WTC11 (cell line): ENCODE results near the gene METTL22. TPM values are rescaled to one million over a fixed set of nuclear protein-coding genes. Genes with fewer than 3 reads are reported as not detected.

Experiments
- ATAC-seq: fragments of 200-7000 bp; cut with Tn5 transposase; 2 replicates; pipeline ENCODE4 v1.10.0; 2021; ENCODE audit warnings: mild to moderate bottlenecking, moderate library complexity
- CTCF ChIA-PET: fragments of 300-600 bp; sonication (Branson Sonifier 250); formaldehyde crosslinking; loops from one replicate; lab custom pipeline; 2021; ENCODE audit warnings: antibody characterized with exemption; lab: Charles Lee
- POLR2A ChIA-PET: fragments of 350-600 bp; sonication (Branson Sonifier 250); formaldehyde crosslinking; loops from one replicate; lab custom pipeline; 2021; ENCODE audit warnings: antibody characterized with exemption; lab: Charles Lee
- DNase-seq: peaks from one replicate; pipeline ENCODE4 v3.0.0; 2021; ENCODE audit warnings: low spot score
- H3K27ac Mint-ChIP-seq: 2 replicates; pipeline ENCODE4 v1.8.0; 2021; ENCODE audit warnings: mixed read lengths
- H3K27me3 Mint-ChIP-seq: 2 replicates; pipeline ENCODE4 v1.8.0; 2021; ENCODE audit warnings: low read depth, mild to moderate bottlenecking, moderate library complexity, mixed read lengths
- H3K36me3 Mint-ChIP-seq: 2 replicates; pipeline ENCODE4 v1.8.0; 2021; ENCODE audit warnings: mixed read lengths
- H3K4me1 Mint-ChIP-seq: 2 replicates; pipeline ENCODE4 v1.8.0; 2022; ENCODE audit warnings: mixed read lengths
- H3K4me3 Mint-ChIP-seq: 2 replicates; pipeline ENCODE4 v1.8.0; 2021; ENCODE audit warnings: mild to moderate bottlenecking, moderate library complexity, mixed read lengths
- H3K9me3 Mint-ChIP-seq: 2 replicates; pipeline ENCODE4 v1.8.0; 2021; ENCODE audit warnings: mixed read lengths
- AFF4 ChIP-seq: sonication (generic); formaldehyde crosslinking; IDR thresholded peaks from 2 replicates; pipeline ENCODE4 v1.8.1; 2023; ENCODE audit warnings: mild to moderate bottlenecking, missing genetic modification reagents, borderline replicate concordance
- CDX4 ChIP-seq: fragments of 250-450 bp; sonication (Bioruptor Pico); IDR thresholded peaks from 2 replicates; pipeline ENCODE4 v1.9.0; 2021; ENCODE audit warnings: moderate library complexity, mild to moderate bottlenecking, inconsistent platforms, borderline replicate concordance
- E2F1 ChIP-seq: sonication (generic); formaldehyde crosslinking; IDR thresholded peaks from 2 replicates; pipeline ENCODE4 v1.8.0; 2022; ENCODE audit warnings: mild to moderate bottlenecking, missing genetic modification reagents
- E2F5 ChIP-seq: sonication (generic); formaldehyde crosslinking; IDR thresholded peaks from 2 replicates; pipeline ENCODE4 v1.8.1; 2022; ENCODE audit warnings: mild to moderate bottlenecking, moderate library complexity, missing genetic modification reagents
- ESRRA ChIP-seq: sonication (generic); formaldehyde crosslinking; IDR thresholded peaks from 2 replicates; pipeline ENCODE4 v1.8.1; 2022; ENCODE audit warnings: mild to moderate bottlenecking, missing genetic modification reagents, borderline replicate concordance
- FOXJ3 ChIP-seq: sonication (generic); formaldehyde crosslinking; IDR thresholded peaks from 2 replicates; pipeline ENCODE4 v1.9.0; 2021; ENCODE audit warnings: missing genetic modification reagents, mild to moderate bottlenecking, borderline replicate concordance
- FOXK1 ChIP-seq: sonication (generic); formaldehyde crosslinking; IDR thresholded peaks from 2 replicates; pipeline ENCODE4 v1.8.0; 2022; ENCODE audit warnings: mild to moderate bottlenecking, moderate library complexity, missing genetic modification reagents
- FOXP4 ChIP-seq: sonication (generic); formaldehyde crosslinking; IDR thresholded peaks from 2 replicates; pipeline ENCODE4 v1.8.0; 2022; ENCODE audit warnings: mild to moderate bottlenecking, missing genetic modification reagents
- GTF2I ChIP-seq: fragments of 250-450 bp; sonication (Bioruptor Pico); conservative IDR thresholded peaks from 2 replicates; pipeline ENCODE4 v1.4.0; 2021; ENCODE audit warnings: mild to moderate bottlenecking
- JUN ChIP-seq: sonication (generic); formaldehyde crosslinking; IDR thresholded peaks from 2 replicates; pipeline ENCODE4 v1.8.0; 2023; ENCODE audit warnings: mild to moderate bottlenecking, missing genetic modification reagents
- MAX ChIP-seq: sonication (generic); formaldehyde crosslinking; IDR thresholded peaks from 2 replicates; pipeline ENCODE4 v1.8.0; 2022; ENCODE audit warnings: mild to moderate bottlenecking, missing genetic modification reagents
- MXD4 ChIP-seq: fragments of 250-450 bp; sonication (Bioruptor Pico); IDR thresholded peaks from 2 replicates; pipeline ENCODE4 v1.8.0; 2021; ENCODE audit warnings: mild to moderate bottlenecking, moderate library complexity, borderline replicate concordance
- TEAD4 ChIP-seq: sonication (generic); formaldehyde crosslinking; IDR thresholded peaks from 2 replicates; pipeline ENCODE4 v1.8.0; 2022; ENCODE audit warnings: mild to moderate bottlenecking, missing genetic modification reagents
- ZNF121 ChIP-seq: sonication (generic); formaldehyde crosslinking; IDR thresholded peaks from 2 replicates; pipeline ENCODE4 v1.8.0; 2023; ENCODE audit warnings: missing genetic modification reagents
- ZNF281 ChIP-seq: sonication (generic); formaldehyde crosslinking; IDR thresholded peaks from 2 replicates; pipeline ENCODE4 v1.8.0; 2023; ENCODE audit warnings: mild to moderate bottlenecking, missing genetic modification reagents
- ZNF425 ChIP-seq: fragments of 250-450 bp; sonication (Bioruptor Pico); conservative IDR thresholded peaks from 2 replicates; pipeline ENCODE4 v1.9.0; 2021; ENCODE audit warnings: mild to moderate bottlenecking
- ZNF512 ChIP-seq: sonication (generic); formaldehyde crosslinking; IDR thresholded peaks from 2 replicates; pipeline ENCODE4 v1.8.1; 2022; ENCODE audit warnings: missing genetic modification reagents, borderline replicate concordance
- ZSCAN18 ChIP-seq: fragments of 250-450 bp; sonication (Bioruptor Pico); IDR thresholded peaks from 2 replicates; pipeline ENCODE4 v2.1.2; 2022; ENCODE audit warnings: mild to moderate bottlenecking, moderate library complexity
- total RNA-seq: library from RNA; stranded (reverse); gene quantifications from 3 replicates; pipeline ENCODE4 v1.2.3, GENCODE V29; 2021

The METTL22 gene
- total RNA-seq, 1 experiment from 2014 or later, result 82.0 TPM

- POLR2A ChIA-PET, result no interaction called here
- H3K4me3 Mint-ChIP-seq, result no peak overlapping the region
- peaks cover 4% of the 10 kb centered on the region for H3K9me3 Mint-ChIP-seq
- CTCF ChIA-PET, result interaction anchor here (0.6 to 1.2 kb wide), 2 partner anchors 59 to 200 kb away, joined by 3 to 6 read pairs; no protein-coding TSS in a partner anchor
- DNase-seq (no peak), ATAC-seq (no peak)
- H3K36me3 Mint-ChIP-seq, result no peaks in the 10 kb centered on the region
- no peak overlapping the region for H3K27ac Mint-ChIP-seq
- peaks cover 15% of the 10 kb centered on the region for H3K4me1 Mint-ChIP-seq
- H3K27me3 Mint-ChIP-seq, result no peaks in the 10 kb centered on the region
- TF ChIP-seq E2F1 (CRISPR knock-in tag) (no peak), FOXP4 (CRISPR knock-in tag) (no peak), ZNF121 (CRISPR knock-in tag) (no peak), MAX (CRISPR knock-in tag) (no peak), ESRRA (no peak), FOXK1 (CRISPR knock-in tag) (no peak), AFF4 (CRISPR knock-in tag) (no peak), ZNF512 (CRISPR knock-in tag) (no peak), JUN (CRISPR knock-in tag) (no peak), ZNF281 (CRISPR knock-in tag) (no peak), CDX4 (CRISPR knock-in tag) (no peak), ZNF425 (CRISPR knock-in tag) (no peak), GTF2I (CRISPR knock-in tag) (no peak), TEAD4 (CRISPR knock-in tag) (no peak), FOXJ3 (CRISPR knock-in tag) (no peak), ZSCAN18 (CRISPR knock-in tag) (no peak), E2F5 (CRISPR knock-in tag) (no peak), MXD4 (CRISPR knock-in tag) (no peak)
Measured at GRCh38 chr16:8576141-8577004, 45.1 kb upstream of the METTL22 start.
